ENCODE data around the gene CFDP1.
"Not testable (repeated sequence)": the region's sequence is repeated elsewhere in the genome, so short reads cannot be mapped to it uniquely, and the experiment has no call there.

CFDP1 gene

DNA sequence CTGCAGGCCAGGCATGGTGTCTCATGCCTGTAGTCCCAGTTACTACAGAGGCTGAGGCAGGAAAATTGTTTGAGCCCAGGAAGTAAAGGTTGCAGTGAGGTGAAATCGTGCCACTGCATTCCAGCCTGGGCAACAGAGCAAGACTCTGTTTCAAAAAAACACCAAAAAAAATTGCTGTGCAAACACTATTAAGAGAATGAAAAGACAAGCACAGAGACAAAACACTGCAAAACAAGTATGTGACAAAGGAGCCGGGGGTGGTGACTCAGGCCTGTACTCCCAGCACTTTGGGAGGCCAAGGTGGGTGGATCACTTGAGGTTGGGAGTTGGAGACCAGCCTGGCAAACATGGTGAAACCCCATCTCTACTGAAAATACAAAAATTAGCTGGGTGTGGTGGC lies 6.8 kb downstream of the CFDP1 start:
- H3K36me3 ChIP-seq (ENCODE audit: control insufficient read depth, insufficient read depth, low read length), result peaks cover 24% of the 10 kb centered on the region
- not testable (repeated sequence) for H3K4me1 ChIP-seq (ENCODE audit: control insufficient read depth, insufficient read depth, low read length, poor library complexity, severe bottlenecking); H3K27ac ChIP-seq (ENCODE audit: low read depth, low read length, severe bottlenecking); H3K4me3 ChIP-seq (ENCODE audit: extremely low read depth, insufficient read depth, low read length, poor library complexity, severe bottlenecking); H3K9me3 ChIP-seq (ENCODE audit: control insufficient read depth, low read length)
- WGBS, 2 experiments (ENCODE audit: insufficient coverage in 2 of 2), result 86 to 100% methylated on average over 1 of the region's 2 CpGs

GRCh38 chr16:75424105-75424762 lies 9.1 kb downstream of the CFDP1 start:
- H3K36me3 ChIP-seq (ENCODE audit: control insufficient read depth, insufficient read depth, low read length); H3K4me3 ChIP-seq (ENCODE audit: extremely low read depth, insufficient read depth, low read length, poor library complexity, severe bottlenecking); H3K27ac ChIP-seq (ENCODE audit: low read depth, low read length, severe bottlenecking); H3K9me3 ChIP-seq (ENCODE audit: control insufficient read depth, low read length); H3K4me1 ChIP-seq (ENCODE audit: control insufficient read depth, insufficient read depth, low read length, poor library complexity, severe bottlenecking): not testable (repeated sequence)
- WGBS, 2 experiments (ENCODE audit: insufficient coverage in 2 of 2), result 75 to 84% methylated on average over 6 to 14 of the region's 18 CpGs

DNA sequence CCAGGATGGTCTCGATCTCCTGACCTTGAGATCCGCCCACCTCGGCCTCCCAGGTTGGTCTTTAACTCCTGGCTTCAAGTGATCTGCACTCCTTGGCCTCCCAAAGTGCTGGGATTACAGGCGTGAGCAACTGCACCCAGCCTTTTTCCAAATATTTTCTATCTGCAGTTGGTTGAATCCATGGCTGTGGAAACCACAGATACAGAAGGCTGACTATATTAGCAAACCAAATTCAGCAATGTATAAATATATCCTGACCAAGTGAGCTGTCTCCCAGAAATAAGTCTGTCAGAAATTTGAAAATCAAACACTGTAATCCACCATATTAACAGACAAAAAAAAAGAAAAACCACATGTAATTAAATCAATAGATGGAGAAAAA lies 9.6 kb downstream of the CFDP1 start:
- no peak overlapping the region for H3K27ac ChIP-seq (ENCODE audit: low read depth, low read length, severe bottlenecking)
- no peak overlapping the region for H3K4me3 ChIP-seq (ENCODE audit: extremely low read depth, insufficient read depth, low read length, poor library complexity, severe bottlenecking)
- no peaks in the 10 kb centered on the region for H3K9me3 ChIP-seq (ENCODE audit: control insufficient read depth, low read length)
- peaks cover 7% of the 10 kb centered on the region for H3K4me1 ChIP-seq (ENCODE audit: control insufficient read depth, insufficient read depth, low read length, poor library complexity, severe bottlenecking)
- 73 to 75% methylated on average over 4 of the region's 4 CpGs for WGBS, 2 experiments (ENCODE audit: insufficient coverage in 2 of 2)
- H3K36me3 ChIP-seq (ENCODE audit: control insufficient read depth, insufficient read depth, low read length), result peaks cover 9% of the 10 kb centered on the region

- no peaks in the 10 kb centered on the region for H3K36me3 ChIP-seq (ENCODE audit: control insufficient read depth, insufficient read depth, low read length)
- 71 to 100% methylated on average over 1 of the region's 1 CpG for WGBS, 2 experiments (ENCODE audit: insufficient coverage in 2 of 2)
- no peaks in the 10 kb centered on the region for H3K9me3 ChIP-seq (ENCODE audit: control insufficient read depth, low read length)
- no peak overlapping the region for H3K4me3 ChIP-seq (ENCODE audit: extremely low read depth, insufficient read depth, low read length, poor library complexity, severe bottlenecking)
- H3K27ac ChIP-seq (ENCODE audit: low read depth, low read length, severe bottlenecking), result no peak overlapping the region
- peaks cover 7% of the 10 kb centered on the region for H3K4me1 ChIP-seq (ENCODE audit: control insufficient read depth, insufficient read depth, low read length, poor library complexity, severe bottlenecking)
These were observed 11.5 kb downstream of the CFDP1 start for GRCh38 chr16:75421820-75422126.

- H3K9me3 ChIP-seq (ENCODE audit: control insufficient read depth, low read length), result no peaks in the 10 kb centered on the region
- H3K4me3 ChIP-seq (ENCODE audit: extremely low read depth, insufficient read depth, low read length, poor library complexity, severe bottlenecking), result no peak overlapping the region
- peaks cover 7% of the 10 kb centered on the region for H3K4me1 ChIP-seq (ENCODE audit: control insufficient read depth, insufficient read depth, low read length, poor library complexity, severe bottlenecking)
- no peaks in the 10 kb centered on the region for H3K36me3 ChIP-seq (ENCODE audit: control insufficient read depth, insufficient read depth, low read length)
- WGBS, 2 experiments (ENCODE audit: insufficient coverage in 2 of 2), result 24 to 54% methylated on average over 5 to 7 of the region's 8 CpGs
- peak overlapping the region; percentile 64 for H3K27ac ChIP-seq (ENCODE audit: low read depth, low read length, severe bottlenecking)
These were observed 12.1 kb downstream of the CFDP1 start for GRCh38 chr16:75420987-75421819.

GRCh38 chr16:75416904-75417565 lies 16.3 kb downstream of the CFDP1 start:
- H3K4me1 ChIP-seq (ENCODE audit: control insufficient read depth, insufficient read depth, low read length, poor library complexity, severe bottlenecking), result peaks cover 7% of the 10 kb centered on the region
- H3K9me3 ChIP-seq (ENCODE audit: control insufficient read depth, low read length), result no peaks in the 10 kb centered on the region
- WGBS, 2 experiments (ENCODE audit: insufficient coverage in 2 of 2), result no CpG with 5 or more reads among the region's 2 CpGs
- H3K27ac ChIP-seq (ENCODE audit: low read depth, low read length, severe bottlenecking), result no peak overlapping the region
- no peak overlapping the region for H3K4me3 ChIP-seq (ENCODE audit: extremely low read depth, insufficient read depth, low read length, poor library complexity, severe bottlenecking)
- H3K36me3 ChIP-seq (ENCODE audit: control insufficient read depth, insufficient read depth, low read length), result peaks cover 12% of the 10 kb centered on the region

DNA sequence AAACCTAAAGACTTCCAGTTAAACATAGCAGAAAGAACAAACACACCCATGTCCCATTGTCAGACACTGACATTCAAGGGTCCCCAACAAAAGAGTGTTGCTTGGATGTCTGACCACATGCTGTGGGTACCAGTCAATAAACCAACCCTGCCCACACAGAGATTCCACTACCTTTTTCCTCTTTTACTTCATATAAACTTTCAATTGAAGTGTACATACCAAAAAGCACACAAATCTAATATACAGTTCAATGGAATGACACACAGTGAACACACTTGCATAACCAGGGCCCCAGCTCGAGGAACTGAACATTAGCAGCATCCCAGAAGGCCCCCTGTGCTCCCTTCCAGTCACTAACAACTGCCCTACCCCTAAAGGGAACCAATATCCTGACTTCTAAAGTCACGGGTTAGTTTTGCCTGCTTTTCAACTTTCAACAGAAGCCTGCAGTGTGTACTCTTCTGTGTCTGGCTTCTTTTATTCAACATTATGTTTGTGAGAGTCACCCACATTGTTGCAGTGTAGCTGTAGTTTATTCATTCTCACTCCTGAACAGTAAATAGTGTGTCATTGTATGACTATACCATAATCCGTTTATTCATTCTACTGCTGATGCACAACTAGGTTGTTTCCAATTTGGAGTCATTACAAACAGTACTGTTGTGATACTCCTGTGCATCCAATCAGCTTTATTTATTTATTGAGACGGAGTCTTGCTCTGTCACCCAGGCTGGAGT lies 18.0 kb downstream of the CFDP1 start:
- Histone ChIP-seq H3K4me3 (ENCODE audit: extremely low read depth, insufficient read depth, low read length, poor library complexity, severe bottlenecking) (no peak overlapping the region), H3K27ac (ENCODE audit: low read depth, low read length, severe bottlenecking) (no peak overlapping the region), H3K36me3 (ENCODE audit: control insufficient read depth, insufficient read depth, low read length) (peaks cover 27% of the 10 kb centered on the region), H3K9me3 (ENCODE audit: control insufficient read depth, low read length) (no peaks in the 10 kb centered on the region), H3K4me1 (ENCODE audit: control insufficient read depth, insufficient read depth, low read length, poor library complexity, severe bottlenecking) (no peaks in the 10 kb centered on the region)
- 89 to 100% methylated on average over 2 to 3 of the region's 4 CpGs for WGBS, 2 experiments (ENCODE audit: insufficient coverage in 2 of 2)

GRCh38 chr16:75413951-75414350 lies 19.4 kb downstream of the CFDP1 start:
- Histone ChIP-seq H3K27ac (ENCODE audit: low read depth, low read length, severe bottlenecking) (no peak overlapping the region), H3K4me3 (ENCODE audit: extremely low read depth, insufficient read depth, low read length, poor library complexity, severe bottlenecking) (no peak overlapping the region), H3K4me1 (ENCODE audit: control insufficient read depth, insufficient read depth, low read length, poor library complexity, severe bottlenecking) (no peaks in the 10 kb centered on the region), H3K36me3 (ENCODE audit: control insufficient read depth, insufficient read depth, low read length) (peaks cover 41% of the 10 kb centered on the region), H3K9me3 (ENCODE audit: control insufficient read depth, low read length) (no peaks in the 10 kb centered on the region)
- WGBS, 2 experiments (ENCODE audit: insufficient coverage in 2 of 2), result no CpG with 5 or more reads among the region's 2 CpGs

DNA sequence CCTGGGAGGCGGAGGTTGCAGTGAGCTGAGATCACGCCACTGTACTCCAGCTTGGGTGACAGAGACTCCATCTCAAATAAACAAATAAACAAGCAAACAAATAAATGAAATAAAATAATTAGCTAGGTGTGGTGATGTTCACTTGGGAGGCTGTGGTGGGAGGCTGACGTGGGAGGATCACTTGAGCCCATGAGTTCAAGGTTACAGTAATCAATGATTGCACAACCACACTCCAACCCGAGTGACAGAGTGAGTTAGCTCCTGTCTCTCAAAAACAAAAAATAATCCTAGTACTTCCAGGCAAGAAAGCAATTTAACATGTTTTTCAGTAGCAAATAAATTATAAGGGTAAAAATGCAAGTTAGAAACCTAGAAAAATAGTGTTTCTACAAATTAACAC lies 26.4 kb downstream of the CFDP1 start:
- H3K4me3 ChIP-seq (ENCODE audit: extremely low read depth, insufficient read depth, low read length, poor library complexity, severe bottlenecking), result no peak overlapping the region
- H3K27ac ChIP-seq (ENCODE audit: low read depth, low read length, severe bottlenecking), result no peak overlapping the region
- H3K4me1 ChIP-seq (ENCODE audit: control insufficient read depth, insufficient read depth, low read length, poor library complexity, severe bottlenecking), result peaks cover 2% of the 10 kb centered on the region
- no peaks in the 10 kb centered on the region for H3K9me3 ChIP-seq (ENCODE audit: control insufficient read depth, low read length)
- peaks cover 60% of the 10 kb centered on the region for H3K36me3 ChIP-seq (ENCODE audit: control insufficient read depth, insufficient read depth, low read length)
- no CpG with 5 or more reads among the region's 4 CpGs for WGBS, 2 experiments (ENCODE audit: insufficient coverage in 2 of 2)

- Histone ChIP-seq H3K36me3 (ENCODE audit: control insufficient read depth, insufficient read depth, low read length) (peaks cover 33% of the 10 kb centered on the region), H3K4me1 (ENCODE audit: control insufficient read depth, insufficient read depth, low read length, poor library complexity, severe bottlenecking) (peaks cover 7% of the 10 kb centered on the region), H3K9me3 (ENCODE audit: control insufficient read depth, low read length) (no peaks in the 10 kb centered on the region), H3K27ac (ENCODE audit: low read depth, low read length, severe bottlenecking) (peak overlapping the region; percentile 92), H3K4me3 (ENCODE audit: extremely low read depth, insufficient read depth, low read length, poor library complexity, severe bottlenecking) (no peak overlapping the region)
- WGBS, 2 experiments (ENCODE audit: insufficient coverage in 2 of 2), result 0 to 40% methylated on average over 2 to 3 of the region's 3 CpGs
These were observed 30.4 kb downstream of the CFDP1 start for GRCh38 chr16:75402821-75403475.

Data from mesodermal cell (in vitro differentiated cells).